Measurements from ENCODE around the gene ZHX3. TPM values are rescaled to one million over a fixed set of nuclear protein-coding genes. Genes with fewer than 3 reads are reported as not detected.
"Not testable (repeated sequence)": the region's sequence is repeated elsewhere in the genome, so short reads cannot be mapped to it uniquely, and the experiment has no call there.

ZHX3 gene
- total RNA-seq, 4 donors from 2014 or later, result 57.8 to 74.8 (median 60.5) TPM

DNA sequence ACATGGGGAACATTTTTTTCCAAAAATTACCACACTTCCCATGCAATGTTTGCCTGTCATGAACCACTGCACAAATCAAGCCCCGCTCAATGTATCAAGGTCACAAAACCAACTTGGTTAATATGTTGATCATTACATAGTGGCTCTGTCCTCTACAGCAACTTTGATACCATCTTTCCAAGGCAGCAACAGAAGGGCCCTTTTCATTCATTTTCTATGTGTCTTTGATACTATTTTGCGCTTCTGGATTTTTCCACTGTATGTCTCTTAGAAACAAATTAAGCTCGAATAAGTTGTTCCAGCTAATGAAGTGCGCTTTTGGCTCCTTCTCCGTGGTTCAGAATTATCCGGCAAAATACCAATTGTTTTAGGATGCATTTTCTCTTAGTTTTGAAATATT is 1.5 kb downstream of the ZHX3 start:
- no peak for DNase-seq
- 79 to 80% methylated on average over 6 of the region's 6 CpGs for whole genome bisulfite sequencing, 2 donors
- H3K36me3 ChIP-seq, result no peaks in the 10 kb centered on the region
- H3K4me1 ChIP-seq, result peaks cover 19 to 23% of the 10 kb centered on the region in 2 donors
- intact Hi-C loops (cut with DNase I), result loop anchor here (10.0 kb wide), 1 partner anchor 61 kb away; no protein-coding TSS in a partner anchor
- peak overlapping the region in 1 of 3 donors; percentile 90 for H3K4me3 ChIP-seq (replicated peaks in 1 of 3)
- H3K9me3 ChIP-seq, result no peaks in the 10 kb centered on the region
- peak overlapping the region in 2 of 3 donors; percentile 84 to 91 for H3K27ac ChIP-seq
- no peaks in the 10 kb centered on the region for H3K27me3 ChIP-seq
- TF ChIP-seq, protein P1, sequence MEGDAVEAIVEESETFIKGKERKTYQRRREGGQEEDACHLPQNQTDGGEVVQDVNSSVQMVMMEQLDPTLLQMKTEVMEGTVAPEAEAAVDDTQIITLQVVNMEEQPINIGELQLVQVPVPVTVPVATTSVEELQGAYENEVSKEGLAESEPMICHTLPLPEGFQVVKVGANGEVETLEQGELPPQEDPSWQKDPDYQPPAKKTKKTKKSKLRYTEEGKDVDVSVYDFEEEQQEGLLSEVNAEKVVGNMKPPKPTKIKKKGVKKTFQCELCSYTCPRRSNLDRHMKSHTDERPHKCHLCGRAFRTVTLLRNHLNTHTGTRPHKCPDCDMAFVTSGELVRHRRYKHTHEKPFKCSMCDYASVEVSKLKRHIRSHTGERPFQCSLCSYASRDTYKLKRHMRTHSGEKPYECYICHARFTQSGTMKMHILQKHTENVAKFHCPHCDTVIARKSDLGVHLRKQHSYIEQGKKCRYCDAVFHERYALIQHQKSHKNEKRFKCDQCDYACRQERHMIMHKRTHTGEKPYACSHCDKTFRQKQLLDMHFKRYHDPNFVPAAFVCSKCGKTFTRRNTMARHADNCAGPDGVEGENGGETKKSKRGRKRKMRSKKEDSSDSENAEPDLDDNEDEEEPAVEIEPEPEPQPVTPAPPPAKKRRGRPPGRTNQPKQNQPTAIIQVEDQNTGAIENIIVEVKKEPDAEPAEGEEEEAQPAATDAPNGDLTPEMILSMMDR (IDR thresholded peaks at IDR 0.05), result no peak

DNA sequence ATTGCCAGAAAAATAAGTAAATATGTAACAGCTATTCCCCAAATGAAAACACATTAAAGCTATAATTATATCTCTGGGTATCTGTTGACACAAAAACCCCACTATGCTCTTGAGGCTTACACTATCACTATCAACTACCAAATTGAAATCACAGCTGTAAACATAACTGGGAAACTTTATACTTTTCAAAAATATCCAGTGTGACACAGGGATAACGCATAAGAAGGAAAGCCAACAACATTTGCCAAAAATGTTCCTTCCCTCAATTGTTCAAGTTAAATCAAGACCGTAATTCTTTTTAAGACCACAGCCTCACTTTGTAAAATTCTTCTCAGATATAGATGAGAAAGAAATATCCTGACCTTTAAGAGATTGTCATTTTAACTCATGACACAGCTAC is 3.1 kb downstream of the ZHX3 start:
- Histone ChIP-seq H3K4me3 (replicated peaks in 1 of 3) (no peak overlapping the region), H3K27ac (peak overlapping the region in 1 of 3 donors; percentile 31), H3K9me3 (no peaks in the 10 kb centered on the region), H3K36me3 (no peaks in the 10 kb centered on the region), H3K27me3 (no peaks in the 10 kb centered on the region), H3K4me1 (peaks cover 28 to 33% of the 10 kb centered on the region in 2 donors)
- no peak for TF ChIP-seq POLR2A (IDR thresholded peaks at IDR 0.05)
- TF ChIP-seq, protein P1 (IDR thresholded peaks at IDR 0.05), result no peak
- 69 to 76% methylated on average over 2 of the region's 2 CpGs for WGBS, 2 donors
- no peak for DNase-seq
- intact Hi-C loops (cut with DNase I), result loop anchor here (10.0 kb wide), 1 partner anchor 60 kb away; no protein-coding TSS in a partner anchor

DNA sequence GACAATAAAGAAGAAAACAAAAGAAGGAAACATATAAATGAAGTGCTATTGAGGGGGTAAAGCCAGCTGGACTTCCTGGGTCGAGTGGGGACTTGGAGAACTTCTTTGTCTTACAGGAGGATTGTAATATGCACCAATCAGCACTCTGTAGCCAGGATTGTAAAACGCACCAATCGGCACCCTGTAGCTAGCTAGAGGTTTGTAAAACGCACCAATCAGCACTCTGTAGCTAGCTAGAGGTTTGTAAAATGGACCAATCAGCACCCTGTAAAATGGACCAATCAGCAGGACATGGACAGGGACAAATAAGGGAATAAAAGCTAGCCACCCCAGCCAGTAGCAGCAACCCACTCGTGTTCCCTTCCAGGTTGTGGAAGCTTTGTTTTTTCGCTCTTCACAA is 5.5 kb downstream of the ZHX3 start:
- WGBS, 2 donors, result 93 to 94% methylated on average over 6 of the region's 6 CpGs
- H3K36me3 ChIP-seq; H3K27ac ChIP-seq; H3K9me3 ChIP-seq; DNase-seq; H3K27me3 ChIP-seq; H3K4me3 ChIP-seq (replicated peaks in 1 of 3): not testable (repeated sequence)
- H3K4me1 ChIP-seq, result peaks cover 40 to 43% of the 10 kb centered on the region in 2 donors
- intact Hi-C loops (cut with DNase I), result loop anchor here (10.0 kb wide), 1 partner anchor 57 kb away; no protein-coding TSS in a partner anchor

DNA sequence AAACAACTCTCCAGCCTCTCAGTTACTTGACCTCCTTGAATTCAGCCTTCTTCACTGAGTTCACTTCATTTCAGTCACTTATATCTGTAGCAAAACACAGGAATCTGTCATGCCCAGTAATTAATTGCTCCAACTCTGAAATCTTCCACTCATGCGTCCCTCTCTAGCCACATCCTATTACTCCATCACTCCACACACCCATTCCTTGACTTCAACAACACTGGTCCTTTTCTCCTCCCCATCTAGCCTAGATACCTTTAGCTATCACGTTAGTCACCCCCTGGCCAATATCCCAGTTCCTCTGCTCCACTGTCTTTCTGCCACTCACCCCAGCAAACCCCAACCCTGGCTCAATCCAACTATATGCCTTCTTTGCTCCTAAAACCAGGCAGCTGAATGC is 7.7 kb downstream of the ZHX3 start:
- WGBS, 2 donors, result 84 to 91% methylated on average over 2 of the region's 2 CpGs
- peak overlapping the region in 1 of 3 donors; percentile 72 for H3K27ac ChIP-seq
- H3K4me1 ChIP-seq, result peaks cover 33% of the 10 kb centered on the region in 2 donors

DNA sequence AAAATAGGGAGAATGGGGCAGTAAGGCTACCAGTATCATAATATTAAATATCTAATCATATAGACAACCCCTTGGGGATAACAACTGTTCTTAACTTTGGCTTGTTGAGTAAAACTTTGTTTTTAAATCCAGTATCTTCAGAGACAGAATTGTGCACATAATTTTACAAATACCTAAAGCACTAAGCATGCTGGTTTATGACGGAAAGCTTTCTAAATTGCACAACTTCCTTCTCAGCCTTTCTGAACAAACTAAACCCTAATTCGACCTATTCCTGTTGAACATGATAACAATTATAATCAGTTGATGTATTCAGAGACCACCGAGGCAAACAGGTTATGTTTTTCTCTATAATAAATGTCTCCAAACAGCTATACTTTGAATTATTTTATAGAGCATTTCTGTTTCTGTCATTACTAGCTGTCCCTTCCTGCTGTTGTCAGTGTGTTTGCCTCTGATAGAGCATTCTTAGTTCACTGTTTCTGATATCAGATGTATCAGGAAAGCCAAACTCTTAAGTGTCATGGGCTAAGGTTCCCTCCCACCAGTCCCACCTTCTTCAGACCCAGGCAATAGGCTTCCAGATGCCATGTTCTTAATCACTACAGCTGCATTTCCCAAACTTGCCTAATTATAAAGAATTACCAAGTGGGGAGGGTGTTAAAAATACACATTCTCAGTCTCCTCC is 8.7 kb downstream of the ZHX3 start:
- no peaks in the 10 kb centered on the region for H3K9me3 ChIP-seq
- intact Hi-C loops (cut with DNase I), result no loop called here
- TF ChIP-seq, protein P1 (IDR thresholded peaks at IDR 0.05), result no peak
- TF ChIP-seq POLR2A (IDR thresholded peaks at IDR 0.05), result no peak
- H3K27ac ChIP-seq, result peak overlapping the region; percentile 26 to 72 (median 43)
- WGBS, 2 donors, result 53 to 62% methylated on average over 3 of the region's 3 CpGs
- no peaks in the 10 kb centered on the region for H3K36me3 ChIP-seq
- no peaks in the 10 kb centered on the region for H3K27me3 ChIP-seq
- H3K4me1 ChIP-seq, result peaks cover 36% of the 10 kb centered on the region in 2 donors
- no peak overlapping the region for H3K4me3 ChIP-seq (replicated peaks in 1 of 3)
- DNase-seq, result no peak

More for the DNA sequence above, 7.7 kb downstream of the ZHX3 start:
- no peak for TF ChIP-seq POLR2A (IDR thresholded peaks at IDR 0.05)
- TF ChIP-seq, protein P1 (IDR thresholded peaks at IDR 0.05), result no peak
- no peaks in the 10 kb centered on the region for H3K9me3 ChIP-seq
- H3K27me3 ChIP-seq, result no peaks in the 10 kb centered on the region
- no peak overlapping the region for H3K4me3 ChIP-seq (replicated peaks in 1 of 3)
- intact Hi-C loops (cut with DNase I), result loop anchor here (10.0 kb wide), 1 partner anchor 55 kb away; no protein-coding TSS in a partner anchor
- no peaks in the 10 kb centered on the region for H3K36me3 ChIP-seq
- no peak for DNase-seq
